SK-N-MC (cell line): Measurements from ENCODE around the gene HOXC9.

Source experiments
- DNase-seq: peaks from one replicate; pipeline ENCODE4 v3.0.0-alpha.2; 2011; ENCODE audit warnings: low read depth, low spot score
- H3K27ac ChIP-seq: fragments of 200-600 bp; sonication (generic); 2 replicates; pipeline ENCODE4 v1.5.1; 2016; ENCODE audit warnings: mixed run types
- H3K36me3 ChIP-seq: fragments of 200-600 bp; sonication (generic); 2 replicates; pipeline ENCODE4 v1.6.1; 2017; ENCODE audit warnings: antibody characterized with exemption, low read length, mixed read lengths; ENCODE audit not compliant: insufficient read depth
- H3K4me3 ChIP-seq: fragments of 200-600 bp; sonication (generic); 2 replicates; pipeline ENCODE4 v1.5.1; 2016
- H3K9ac ChIP-seq: fragments of 200-600 bp; sonication (generic); 2 replicates; pipeline ENCODE4 v1.8.0; 2017; ENCODE audit warnings: mixed run types, mixed read lengths; ENCODE audit not compliant: insufficient read length
- H3K9me3 ChIP-seq: fragments of 200-600 bp; sonication (generic); 2 replicates; pipeline ENCODE4 v1.6.1; 2017; ENCODE audit warnings: low read depth, mild to moderate bottlenecking, antibody characterized with exemption, low read length, moderate library complexity, mixed read lengths
- EZH2 ChIP-seq: fragments of 200-600 bp; sonication (generic); IDR thresholded peaks from one replicate; pipeline ENCODE4 v1.6.1; 2017; ENCODE audit warnings: antibody characterized with exemption
- FOXP2 ChIP-seq: optimal IDR thresholded peaks from 2 replicates; pipeline ENCODE3; 2011; ENCODE audit warnings: mild to moderate bottlenecking, moderate library complexity; ENCODE audit not compliant: insufficient read depth; ENCODE audit errors: extremely low read length, control extremely low read depth
- POLR2AphosphoS5 ChIP-seq: IDR thresholded peaks from 2 replicates; pipeline ENCODE4 v1.6.1; 2012; ENCODE audit warnings: mild to moderate bottlenecking, low read depth, low read length, borderline replicate concordance

Gene HOXC9

GRCh38 chr12:53953831-53954693 lies 45.9 kb upstream of the HOXC9 start:
- H3K27ac ChIP-seq, result peak overlapping the region; percentile 74
- peak overlapping the region; percentile 9 for H3K9ac ChIP-seq
- no peaks in the 10 kb centered on the region for H3K36me3 ChIP-seq
- H3K4me3 ChIP-seq, result peak overlapping the region; percentile 94
- DNase-seq, result no peak
- no peaks in the 10 kb centered on the region for H3K9me3 ChIP-seq
- TF ChIP-seq POLR2AphosphoS5, result no peak

- Histone ChIP-seq H3K9me3 (no peaks in the 10 kb centered on the region), H3K4me3 (peak within 1 kb of the TSS; percentile 94), H3K36me3 (no peaks in the 10 kb centered on the region), H3K27ac (peak within 1 kb of the TSS; percentile 77), H3K9ac (peak within 1 kb of the TSS; percentile 91)
- no peak for DNase-seq
- TF ChIP-seq FOXP2, result no peak
- peak; percentile 77; the same call in 1 of the 2 replicates for TF ChIP-seq POLR2AphosphoS5
- no peak for TF ChIP-seq EZH2
These were observed 45.3 kb upstream of the HOXC9 start, which contains the start of gene HOXC12 for GRCh38 chr12:53954694-53955035. Gene HOXC12, plus strand, starts transcription at chr12:53954903. Its CDS starts 27 bp downstream, at chr12:53954930.

- Histone ChIP-seq H3K9me3 (no peaks in the 10 kb centered on the region), H3K36me3 (no peaks in the 10 kb centered on the region), H3K9ac (peak overlapping the region; percentile 91), H3K27ac (peak overlapping the region; percentile 77), H3K4me3 (peak overlapping the region; percentile 94)
- DNase-seq, result no peak
- TF ChIP-seq POLR2AphosphoS5, result no peak
- no peak for TF ChIP-seq FOXP2
- TF ChIP-seq EZH2, result no peak
These were observed 44.8 kb upstream of the HOXC9 start for GRCh38 chr12:53955036-53955775.

- H3K36me3 ChIP-seq, result no peaks in the 10 kb centered on the region
- H3K27ac ChIP-seq, result no peak overlapping the region
- no peak for TF ChIP-seq EZH2
- TF ChIP-seq FOXP2, result no peak
- no peak for TF ChIP-seq POLR2AphosphoS5
- DNase-seq, result no peak
- no peaks in the 10 kb centered on the region for H3K9me3 ChIP-seq
- peak overlapping the region; percentile 94 for H3K4me3 ChIP-seq
- H3K9ac ChIP-seq, result peak overlapping the region; percentile 91
These were observed 44.1 kb upstream of the HOXC9 start for GRCh38 chr12:53955776-53956250.

GRCh38 chr12:53956251-53956887 lies 43.6 kb upstream of the HOXC9 start:
- H3K9ac ChIP-seq, result peak overlapping the region; percentile 91
- H3K36me3 ChIP-seq, result no peaks in the 10 kb centered on the region
- peak overlapping the region; percentile 94 for H3K4me3 ChIP-seq
- no peak for DNase-seq
- H3K9me3 ChIP-seq, result no peaks in the 10 kb centered on the region
- TF ChIP-seq FOXP2 (no peak), EZH2 (no peak), POLR2AphosphoS5 (no peak)
- no peak overlapping the region for H3K27ac ChIP-seq

- H3K9ac ChIP-seq, result no peak overlapping the region
These were observed 42.9 kb upstream of the HOXC9 start for GRCh38 chr12:53956914-53957536.

GRCh38 chr12:53958128-53958527 lies 41.8 kb upstream of the HOXC9 start:
- no peak for DNase-seq
- no peak overlapping the region for H3K4me3 ChIP-seq
- no peak overlapping the region for H3K9ac ChIP-seq
- no peaks in the 10 kb centered on the region for H3K9me3 ChIP-seq
- no peak for TF ChIP-seq FOXP2
- no peak for TF ChIP-seq EZH2
- TF ChIP-seq POLR2AphosphoS5, result no peak
- H3K36me3 ChIP-seq, result peaks cover 10% of the 10 kb centered on the region
- no peak overlapping the region for H3K27ac ChIP-seq

More at GRCh38 chr12:53956914-53957536, 42.9 kb upstream of the HOXC9 start:
- 0 out of 2 replicates have a peak, but pooled peaks cover 4% of the 10 kb centered on the region for H3K36me3 ChIP-seq
- H3K4me3 ChIP-seq, result no peak overlapping the region
- no peaks in the 10 kb centered on the region for H3K9me3 ChIP-seq
- TF ChIP-seq POLR2AphosphoS5 (no peak), EZH2 (no peak), FOXP2 (no peak)
- no peak overlapping the region for H3K27ac ChIP-seq
- DNase-seq, result no peak

- TF ChIP-seq EZH2 (no peak), POLR2AphosphoS5 (no peak)
These were observed 40.6 kb upstream of the HOXC9 start for GRCh38 chr12:53959314-53959713.

More at GRCh38 chr12:53959314-53959713, 40.6 kb upstream of the HOXC9 start:
- DNase-seq, result no peak
- Histone ChIP-seq H3K27ac (no peak overlapping the region), H3K9me3 (no peaks in the 10 kb centered on the region), H3K4me3 (no peak overlapping the region), H3K36me3 (peaks cover 19% of the 10 kb centered on the region), H3K9ac (no peak overlapping the region)
